ENCODE measurements around the gene FOXE1.

DNA sequence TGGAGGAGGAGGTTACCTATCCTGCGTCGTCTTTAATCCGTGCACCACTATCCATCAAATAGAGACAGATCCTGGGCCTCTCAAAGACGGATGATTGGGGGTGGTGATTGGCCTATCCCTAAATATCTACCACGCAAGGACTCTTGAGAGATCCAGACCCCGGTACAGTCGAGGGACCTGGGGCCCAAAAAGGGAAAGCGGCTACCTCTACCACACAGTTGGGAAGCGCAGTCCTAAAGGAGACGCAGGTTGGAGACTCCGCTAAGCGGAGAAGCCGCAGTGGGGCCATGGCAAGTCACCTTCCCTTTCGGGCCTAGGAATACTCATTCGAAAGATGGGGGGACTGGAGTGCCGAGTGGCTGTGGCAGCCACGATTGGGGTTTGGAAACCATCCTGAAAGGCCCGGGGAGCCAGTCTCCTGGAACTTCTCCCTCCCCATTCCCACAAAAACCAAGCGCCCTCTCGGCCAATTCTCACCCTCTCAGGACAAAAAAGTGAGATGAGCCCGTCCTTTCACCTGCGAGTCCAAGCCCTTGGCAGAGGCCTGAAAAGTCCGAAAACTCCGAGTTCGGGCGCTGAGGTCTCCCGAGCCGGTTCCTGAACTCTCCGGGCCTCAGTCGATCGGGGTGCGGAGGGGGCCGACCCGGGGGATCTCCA, 499 bp upstream of the FOXE1 start:
- no peak for TF ChIP-seq JUND (IDR thresholded peaks at IDR 0.05; ENCODE audit: low read depth, low read length)
- TF ChIP-seq, protein P1, sequence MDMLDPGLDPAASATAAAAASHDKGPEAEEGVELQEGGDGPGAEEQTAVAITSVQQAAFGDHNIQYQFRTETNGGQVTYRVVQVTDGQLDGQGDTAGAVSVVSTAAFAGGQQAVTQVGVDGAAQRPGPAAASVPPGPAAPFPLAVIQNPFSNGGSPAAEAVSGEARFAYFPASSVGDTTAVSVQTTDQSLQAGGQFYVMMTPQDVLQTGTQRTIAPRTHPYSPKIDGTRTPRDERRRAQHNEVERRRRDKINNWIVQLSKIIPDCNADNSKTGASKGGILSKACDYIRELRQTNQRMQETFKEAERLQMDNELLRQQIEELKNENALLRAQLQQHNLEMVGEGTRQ (IDR thresholded peaks at IDR 0.05; ENCODE audit: borderline replicate concordance, low read depth, low read length) = no peak
- TF ChIP-seq, protein P2, sequence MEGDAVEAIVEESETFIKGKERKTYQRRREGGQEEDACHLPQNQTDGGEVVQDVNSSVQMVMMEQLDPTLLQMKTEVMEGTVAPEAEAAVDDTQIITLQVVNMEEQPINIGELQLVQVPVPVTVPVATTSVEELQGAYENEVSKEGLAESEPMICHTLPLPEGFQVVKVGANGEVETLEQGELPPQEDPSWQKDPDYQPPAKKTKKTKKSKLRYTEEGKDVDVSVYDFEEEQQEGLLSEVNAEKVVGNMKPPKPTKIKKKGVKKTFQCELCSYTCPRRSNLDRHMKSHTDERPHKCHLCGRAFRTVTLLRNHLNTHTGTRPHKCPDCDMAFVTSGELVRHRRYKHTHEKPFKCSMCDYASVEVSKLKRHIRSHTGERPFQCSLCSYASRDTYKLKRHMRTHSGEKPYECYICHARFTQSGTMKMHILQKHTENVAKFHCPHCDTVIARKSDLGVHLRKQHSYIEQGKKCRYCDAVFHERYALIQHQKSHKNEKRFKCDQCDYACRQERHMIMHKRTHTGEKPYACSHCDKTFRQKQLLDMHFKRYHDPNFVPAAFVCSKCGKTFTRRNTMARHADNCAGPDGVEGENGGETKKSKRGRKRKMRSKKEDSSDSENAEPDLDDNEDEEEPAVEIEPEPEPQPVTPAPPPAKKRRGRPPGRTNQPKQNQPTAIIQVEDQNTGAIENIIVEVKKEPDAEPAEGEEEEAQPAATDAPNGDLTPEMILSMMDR (IDR thresholded peaks at IDR 0.05 in 2 of 3, conservative IDR thresholded peaks at IDR 0.05 in 1 of 3; ENCODE audit: control insufficient read depth in 2 of 3, extremely low read depth in 1 of 3, insufficient read depth in 1 of 3, low read depth in 3 of 3, low read length in 3 of 3) = no peak
- TF ChIP-seq BRCA1 (IDR thresholded peaks at IDR 0.05; ENCODE audit: low read depth, low read length) = no peak
- TF ChIP-seq, protein P3, sequence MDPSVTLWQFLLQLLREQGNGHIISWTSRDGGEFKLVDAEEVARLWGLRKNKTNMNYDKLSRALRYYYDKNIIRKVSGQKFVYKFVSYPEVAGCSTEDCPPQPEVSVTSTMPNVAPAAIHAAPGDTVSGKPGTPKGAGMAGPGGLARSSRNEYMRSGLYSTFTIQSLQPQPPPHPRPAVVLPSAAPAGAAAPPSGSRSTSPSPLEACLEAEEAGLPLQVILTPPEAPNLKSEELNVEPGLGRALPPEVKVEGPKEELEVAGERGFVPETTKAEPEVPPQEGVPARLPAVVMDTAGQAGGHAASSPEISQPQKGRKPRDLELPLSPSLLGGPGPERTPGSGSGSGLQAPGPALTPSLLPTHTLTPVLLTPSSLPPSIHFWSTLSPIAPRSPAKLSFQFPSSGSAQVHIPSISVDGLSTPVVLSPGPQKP (IDR thresholded peaks at IDR 0.05; ENCODE audit: low read depth, low read length) = no peak
- no peak for TF ChIP-seq ZNF274 (IDR thresholded peaks at IDR 0.05; ENCODE audit: insufficient read depth, insufficient read length)
